Smooth muscle cell (in vitro differentiated cells): ENCODE results near the gene ADARB2. TPM values are rescaled to one million over a fixed set of nuclear protein-coding genes. Genes with fewer than 3 reads are reported as not detected.

Experiments
- DNase-seq: peaks from one replicate; lab custom pipeline; 2025; ENCODE audit not compliant: unreplicated experiment; lab: John Stamatoyannopoulos, UW
- H2AFZ ChIP-seq: fragments of 200-600 bp; sonication (generic); 2 replicates; pipeline ENCODE4 v1.6.0; 2016; ENCODE audit warnings: antibody characterized with exemption, low read depth, mild to moderate bottlenecking
- H3F3A ChIP-seq: fragments of 200-600 bp; sonication (generic); 2 replicates; pipeline ENCODE4 v1.6.0; 2017; ENCODE audit warnings: antibody characterized with exemption, low read depth
- H3K27ac ChIP-seq: fragments of 200-600 bp; sonication (generic); 2 replicates; pipeline ENCODE4 v1.5.1; 2016; ENCODE audit warnings: low read depth, mild to moderate bottlenecking
- H3K27me3 ChIP-seq: fragments of 200-600 bp; sonication (generic); 2 replicates; pipeline ENCODE4 v1.6.1; 2016; ENCODE audit warnings: low read depth, mild to moderate bottlenecking
- H3K36me3 ChIP-seq: fragments of 200-600 bp; sonication (generic); 2 replicates; pipeline ENCODE4 v1.5.1; 2016; ENCODE audit warnings: low read depth
- H3K4me1 ChIP-seq: fragments of 200-600 bp; sonication (generic); 2 replicates; pipeline ENCODE4 v1.5.1; 2016; ENCODE audit warnings: low read depth
- H3K4me2 ChIP-seq: fragments of 200-600 bp; sonication (generic); 2 replicates; pipeline ENCODE4 v1.6.0; 2016; ENCODE audit warnings: mild to moderate bottlenecking
- H3K4me3 ChIP-seq: fragments of 200-600 bp; sonication (generic); 2 replicates; pipeline ENCODE4 v1.5.1; 2016; ENCODE audit warnings: mild to moderate bottlenecking
- H3K79me2 ChIP-seq: fragments of 200-600 bp; sonication (generic); 2 replicates; pipeline ENCODE4 v1.6.0; 2016; ENCODE audit warnings: low read depth, mild to moderate bottlenecking
- H3K9ac ChIP-seq: fragments of 200-600 bp; sonication (generic); 2 replicates; pipeline ENCODE4 v1.6.0; 2016; ENCODE audit warnings: low read depth
- H3K9me3 ChIP-seq: fragments of 200-600 bp; sonication (generic); replicated peaks from 2 replicates; pipeline ENCODE4 v1.5.1; 2016; ENCODE audit warnings: low read depth
- H4K20me1 ChIP-seq: fragments of 200-600 bp; sonication (generic); 2 replicates; pipeline ENCODE4 v1.6.0; 2016; ENCODE audit warnings: low read depth
- CTCF ChIP-seq: fragments of 200-600 bp; sonication (generic); IDR thresholded peaks from 2 replicates; pipeline ENCODE4 v1.5.1; 2017; ENCODE audit warnings: borderline replicate concordance, mild to moderate bottlenecking, antibody characterized with exemption; ENCODE audit not compliant: insufficient read depth, poor library complexity, severe bottlenecking
- WGBS: methylation state at CpG from one replicate; pipeline ENCODE4 v1.1.7; 2016; ENCODE audit warnings: low lambda C conversion rate; 5-methylcytosine and 5-hydroxymethylcytosine counted together
- polyA plus RNA-seq: library from polyadenylated mRNA; unstranded; fragments of >200 nt; fragmentation: Nextera tagmentation; extraction: Ambion mirVana; gene quantifications from 2 replicates; pipeline ENCODE4 v1.2.1, GENCODE V29; 2016
- total RNA-seq: library from RNA; depleted of rRNA; stranded (reverse); fragments of >200 nt; gene quantifications from 2 replicates; pipeline ENCODE4 v1.2.3, GENCODE V29; 2014

Gene ADARB2
- total and polyA plus RNA-seq, 2 experiments from 2014 or later: 0.13 to 0.39 TPM

- Histone ChIP-seq H3K79me2 (no peaks in the 10 kb centered on the region), H2AFZ (no peak overlapping the region), H3K27me3 (peaks cover 12% of the 10 kb centered on the region), H3K4me1 (no peaks in the 10 kb centered on the region), H3K36me3 (no peaks in the 10 kb centered on the region), H3K9ac (no peak overlapping the region), H3K4me2 (no peak overlapping the region), H3K4me3 (no peak overlapping the region), H3K27ac (no peak overlapping the region), H3K9me3 (no peaks in the 10 kb centered on the region), H4K20me1 (no peaks in the 10 kb centered on the region), H3F3A (no peaks in the 10 kb centered on the region)
- TF ChIP-seq CTCF: no peak
- no peak for DNase-seq
- WGBS: 84% methylated on average over 7 of the region's 7 CpGs
These were observed 311.4 kb downstream of the ADARB2 start for GRCh38 chr10:1425879-1426278.

- no peaks in the 10 kb centered on the region for H4K20me1 ChIP-seq
- H3K4me3 ChIP-seq: no peak overlapping the region
- H3K27ac ChIP-seq: no peak overlapping the region
- H3K27me3 ChIP-seq: peaks cover 22% of the 10 kb centered on the region
- no peak overlapping the region for H3K4me2 ChIP-seq
- H3K36me3 ChIP-seq: no peaks in the 10 kb centered on the region
- no peak overlapping the region for H3K9ac ChIP-seq
- no peak overlapping the region for H2AFZ ChIP-seq
- no peak for DNase-seq
- no peaks in the 10 kb centered on the region for H3K79me2 ChIP-seq
- no peaks in the 10 kb centered on the region for H3K9me3 ChIP-seq
- TF ChIP-seq CTCF: no peak
- no peaks in the 10 kb centered on the region for H3F3A ChIP-seq
- 83% methylated on average over 7 of the region's 7 CpGs for WGBS
- H3K4me1 ChIP-seq: peaks cover 5% of the 10 kb centered on the region
These were observed 312.7 kb downstream of the ADARB2 start for GRCh38 chr10:1424648-1425047.

GRCh38 chr10:1423676-1424253 is 313.6 kb downstream of the ADARB2 start:
- H3K4me2 ChIP-seq: no peak overlapping the region
- no peaks in the 10 kb centered on the region for H3F3A ChIP-seq
- H3K36me3 ChIP-seq: no peaks in the 10 kb centered on the region
- H3K79me2 ChIP-seq: no peaks in the 10 kb centered on the region
- H3K9me3 ChIP-seq: no peaks in the 10 kb centered on the region
- H3K27ac ChIP-seq: no peak overlapping the region
- no peak for TF ChIP-seq CTCF
- no peak overlapping the region for H2AFZ ChIP-seq
- peaks cover 5% of the 10 kb centered on the region for H3K4me1 ChIP-seq
- H3K9ac ChIP-seq: no peak overlapping the region
- peaks cover 24% of the 10 kb centered on the region for H3K27me3 ChIP-seq
- WGBS: 95% methylated on average over 2 of the region's 2 CpGs
- DNase-seq: no peak
- no peak overlapping the region for H3K4me3 ChIP-seq
- H4K20me1 ChIP-seq: no peaks in the 10 kb centered on the region

GRCh38 chr10:1422275-1422674 is 315.1 kb downstream of the ADARB2 start:
- DNase-seq: no peak
- H4K20me1 ChIP-seq: no peaks in the 10 kb centered on the region
- no peak for TF ChIP-seq CTCF
- H3K9me3 ChIP-seq: no peaks in the 10 kb centered on the region
- H3K9ac ChIP-seq: no peak overlapping the region
- H2AFZ ChIP-seq: no peak overlapping the region
- no peak overlapping the region for H3K4me2 ChIP-seq
- no peaks in the 10 kb centered on the region for H3K79me2 ChIP-seq
- peaks cover 24% of the 10 kb centered on the region for H3K27me3 ChIP-seq
- H3F3A ChIP-seq: no peaks in the 10 kb centered on the region
- no peaks in the 10 kb centered on the region for H3K36me3 ChIP-seq
- 88% methylated on average over 8 of the region's 8 CpGs for WGBS
- H3K27ac ChIP-seq: no peak overlapping the region
- no peak overlapping the region for H3K4me3 ChIP-seq
- peaks cover 5% of the 10 kb centered on the region for H3K4me1 ChIP-seq
